Astrocyte (in vitro differentiated cells and primary cell): Measurements from ENCODE around the gene NKAIN2. TPM values are rescaled to one million over a fixed set of nuclear protein-coding genes. Genes with fewer than 3 reads are reported as not detected.

Experiments
- DNase-seq: peaks from one replicate; pipeline ENCODE4 v3.0.0-alpha.2; 2010; ENCODE audit warnings: low read depth
- FAIRE-seq: peaks from 2 replicates; lab custom pipeline; 2011; peaks lifted over from hg19 to GRCh38; lab: Jason Lieb, UNC
- H2AFZ ChIP-seq: 2 replicates; pipeline ENCODE4 v1.6.0; 2012; ENCODE audit warnings: low read depth, low read length, inconsistent platforms
- H3K27ac ChIP-seq: 2 replicates; pipeline ENCODE4 v1.5.1; 2011; ENCODE audit warnings: low read depth, low read length, inconsistent platforms
- H3K27me3 ChIP-seq: 2 replicates; pipeline ENCODE4 v1.6.0; 2011; ENCODE audit warnings: low read length, inconsistent platforms; ENCODE audit not compliant: insufficient read depth
- H3K36me3 ChIP-seq: 2 replicates; pipeline ENCODE4 v1.5.1; 2011; ENCODE audit warnings: low read length, inconsistent platforms; ENCODE audit not compliant: insufficient read depth
- H3K4me1 ChIP-seq: 2 replicates; pipeline ENCODE4 v1.5.1; 2011; ENCODE audit warnings: low read length, inconsistent platforms; ENCODE audit not compliant: insufficient read depth
- H3K4me2 ChIP-seq: 2 replicates; pipeline ENCODE4 v1.6.0; 2012; ENCODE audit warnings: low read length, inconsistent platforms
- H3K4me3 ChIP-seq: 2 replicates; pipeline ENCODE4 v1.5.1; 2011; ENCODE audit warnings: low read depth, mild to moderate bottlenecking, low read length, inconsistent platforms; ENCODE audit not compliant: insufficient read depth
- H3K79me2 ChIP-seq: 2 replicates; pipeline ENCODE4 v1.6.0; 2012; ENCODE audit warnings: mild to moderate bottlenecking, low read length, inconsistent platforms; ENCODE audit not compliant: insufficient read depth
- H3K9ac ChIP-seq: 2 replicates; pipeline ENCODE4 v1.6.0; 2012; ENCODE audit warnings: mild to moderate bottlenecking, low read length, inconsistent platforms
- H3K9me3 ChIP-seq: 2 replicates; pipeline ENCODE4 v1.5.1; 2012; ENCODE audit warnings: low read depth, mild to moderate bottlenecking, low read length, inconsistent platforms; ENCODE audit not compliant: insufficient read depth
- H4K20me1 ChIP-seq: 2 replicates; pipeline ENCODE4 v1.6.0; 2012; ENCODE audit warnings: low read length, inconsistent platforms; ENCODE audit not compliant: insufficient read depth
- H3K27ac Mint-ChIP-seq: one replicate; pipeline ENCODE4 v1.8.0; 2021; ENCODE audit warnings: mild to moderate bottlenecking, mixed read lengths; ENCODE audit not compliant: unreplicated experiment
- H3K27me3 Mint-ChIP-seq: one replicate; pipeline ENCODE4 v1.8.0; 2021; ENCODE audit warnings: low read depth, mixed read lengths; ENCODE audit not compliant: unreplicated experiment
- H3K36me3 Mint-ChIP-seq: one replicate; pipeline ENCODE4 v1.8.0; 2021; ENCODE audit warnings: low read depth, mixed read lengths; ENCODE audit not compliant: unreplicated experiment
- H3K4me1 Mint-ChIP-seq: one replicate; pipeline ENCODE4 v1.8.0; 2021; ENCODE audit warnings: low read depth, mixed read lengths; ENCODE audit not compliant: unreplicated experiment
- H3K4me3 Mint-ChIP-seq: one replicate; pipeline ENCODE4 v1.8.0; 2021; ENCODE audit warnings: mild to moderate bottlenecking, moderate library complexity, mixed read lengths; ENCODE audit not compliant: unreplicated experiment
- H3K9me3 Mint-ChIP-seq: one replicate; pipeline ENCODE4 v1.8.0; 2021; ENCODE audit warnings: mild to moderate bottlenecking, mixed read lengths; ENCODE audit not compliant: unreplicated experiment
- EZH2 ChIP-seq: IDR thresholded peaks from 2 replicates; pipeline ENCODE4 v1.6.1; 2012; ENCODE audit warnings: mild to moderate bottlenecking, low read length, inconsistent platforms; ENCODE audit not compliant: insufficient read depth
- total RNA-seq: library from RNA; stranded (reverse); gene quantifications from 2 replicates; pipeline ENCODE4 v1.2.1, GENCODE V29; 2021
- TF ChIP-seq, protein P1 (sequence below): IDR thresholded peaks from 2 replicates; pipeline ENCODE4 v1.5.1; 2011; ENCODE audit warnings: low read depth, mild to moderate bottlenecking, inconsistent platforms, low read length, moderate library complexity; ENCODE audit not compliant: insufficient read depth

Gene NKAIN2
- total RNA-seq, 1 donor from 2014 or later, result 0.07 TPM

DNA sequence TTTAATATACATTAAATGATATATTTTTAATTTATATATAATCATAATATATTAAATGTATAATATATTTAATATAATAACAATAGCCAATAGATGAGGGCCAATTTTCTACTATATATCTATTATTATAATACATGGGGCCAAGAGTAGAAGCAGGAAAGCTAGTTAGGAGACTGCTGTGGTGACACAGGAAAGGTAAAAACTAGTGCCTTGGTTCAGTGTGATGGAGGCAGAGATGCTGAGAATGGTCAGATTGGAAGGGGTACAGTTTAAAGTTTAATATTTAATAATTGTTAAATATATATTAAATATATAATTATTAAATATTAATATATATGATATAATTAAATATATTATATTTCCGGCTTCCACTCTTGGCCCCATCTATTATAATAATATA lies 1055.7 kb downstream of the NKAIN2 start:
- H3K4me3 ChIP-seq, result no peak overlapping the region
- H2AFZ ChIP-seq, result no peak overlapping the region
- no peak overlapping the region for H3K4me2 ChIP-seq
- H4K20me1 ChIP-seq, result no peaks in the 10 kb centered on the region
- H3K27me3 Mint-ChIP-seq, result no peaks in the 10 kb centered on the region
- H3K4me3 Mint-ChIP-seq, result no peak overlapping the region
- FAIRE-seq (no peak), DNase-seq (no peak)
- no peaks in the 10 kb centered on the region for H3K9me3 ChIP-seq
- H3K79me2 ChIP-seq, result no peaks in the 10 kb centered on the region
- H3K27me3 ChIP-seq, result no peaks in the 10 kb centered on the region
- no peak overlapping the region for H3K27ac ChIP-seq
- no peak overlapping the region for H3K27ac Mint-ChIP-seq
- H3K4me1 Mint-ChIP-seq, result no peaks in the 10 kb centered on the region
- H3K4me1 ChIP-seq, result no peaks in the 10 kb centered on the region
- H3K9me3 Mint-ChIP-seq, result no peaks in the 10 kb centered on the region
- TF ChIP-seq EZH2, result no peak
- TF ChIP-seq, protein P1, sequence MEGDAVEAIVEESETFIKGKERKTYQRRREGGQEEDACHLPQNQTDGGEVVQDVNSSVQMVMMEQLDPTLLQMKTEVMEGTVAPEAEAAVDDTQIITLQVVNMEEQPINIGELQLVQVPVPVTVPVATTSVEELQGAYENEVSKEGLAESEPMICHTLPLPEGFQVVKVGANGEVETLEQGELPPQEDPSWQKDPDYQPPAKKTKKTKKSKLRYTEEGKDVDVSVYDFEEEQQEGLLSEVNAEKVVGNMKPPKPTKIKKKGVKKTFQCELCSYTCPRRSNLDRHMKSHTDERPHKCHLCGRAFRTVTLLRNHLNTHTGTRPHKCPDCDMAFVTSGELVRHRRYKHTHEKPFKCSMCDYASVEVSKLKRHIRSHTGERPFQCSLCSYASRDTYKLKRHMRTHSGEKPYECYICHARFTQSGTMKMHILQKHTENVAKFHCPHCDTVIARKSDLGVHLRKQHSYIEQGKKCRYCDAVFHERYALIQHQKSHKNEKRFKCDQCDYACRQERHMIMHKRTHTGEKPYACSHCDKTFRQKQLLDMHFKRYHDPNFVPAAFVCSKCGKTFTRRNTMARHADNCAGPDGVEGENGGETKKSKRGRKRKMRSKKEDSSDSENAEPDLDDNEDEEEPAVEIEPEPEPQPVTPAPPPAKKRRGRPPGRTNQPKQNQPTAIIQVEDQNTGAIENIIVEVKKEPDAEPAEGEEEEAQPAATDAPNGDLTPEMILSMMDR, result no peak
- no peaks in the 10 kb centered on the region for H3K36me3 Mint-ChIP-seq
- H3K36me3 ChIP-seq, result no peaks in the 10 kb centered on the region
- no peak overlapping the region for H3K9ac ChIP-seq

DNA sequence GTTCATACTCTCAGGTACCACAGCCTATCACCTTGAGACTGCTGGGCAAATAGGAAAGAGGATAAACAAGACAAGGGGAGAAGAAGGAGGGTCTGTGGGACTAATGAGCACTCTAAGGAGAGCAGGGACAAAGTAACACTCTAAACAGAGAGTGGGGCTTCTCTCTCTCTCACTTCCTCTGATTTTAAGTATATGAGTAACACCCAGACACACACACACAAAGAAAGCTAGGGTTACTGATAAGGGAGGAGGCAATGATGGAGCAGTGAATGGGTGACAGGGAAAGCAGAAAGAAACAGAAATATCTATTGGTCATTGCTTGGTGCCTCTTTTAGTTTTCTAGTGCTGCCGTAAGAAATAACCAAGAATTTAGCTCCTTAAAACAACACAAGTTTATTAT lies 1062.4 kb downstream of the NKAIN2 start:
- no peak overlapping the region for H3K27ac ChIP-seq
- H3K27me3 Mint-ChIP-seq, result no peaks in the 10 kb centered on the region

DNA sequence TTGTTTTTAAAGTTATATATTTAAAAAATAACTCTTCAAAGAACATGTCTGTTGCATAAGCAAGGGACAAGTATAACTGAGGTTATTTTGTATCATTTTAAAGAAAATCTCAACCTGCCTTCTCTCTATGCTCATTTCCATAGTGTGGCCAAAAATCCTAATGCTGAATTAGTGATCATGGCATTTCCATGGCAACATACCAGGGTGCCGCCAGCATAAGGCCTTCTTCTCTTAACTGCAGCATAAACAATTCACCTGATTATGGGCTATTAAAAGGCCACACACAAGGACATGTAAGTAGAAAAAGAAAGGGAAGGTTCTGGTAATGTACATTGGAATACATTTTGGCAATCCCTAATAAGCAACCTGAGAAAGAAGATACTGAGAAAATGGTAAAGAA lies 1063.5 kb downstream of the NKAIN2 start:
- H3K9me3 ChIP-seq, result no peaks in the 10 kb centered on the region
- H3K36me3 ChIP-seq, result no peaks in the 10 kb centered on the region
- H3K27ac ChIP-seq, result no peak overlapping the region
- H3K4me2 ChIP-seq, result no peak overlapping the region
- no peak overlapping the region for H3K4me3 ChIP-seq
- no peaks in the 10 kb centered on the region for H3K27me3 Mint-ChIP-seq
- H3K9ac ChIP-seq, result no peak overlapping the region
- H3K4me1 Mint-ChIP-seq, result no peaks in the 10 kb centered on the region
- no peaks in the 10 kb centered on the region for H3K27me3 ChIP-seq
- DNase-seq (no peak), FAIRE-seq (no peak)
- no peak overlapping the region for H3K4me3 Mint-ChIP-seq
- no peaks in the 10 kb centered on the region for H3K9me3 Mint-ChIP-seq
- no peaks in the 10 kb centered on the region for H3K36me3 Mint-ChIP-seq
- H4K20me1 ChIP-seq, result no peaks in the 10 kb centered on the region
- no peak overlapping the region for H2AFZ ChIP-seq
- no peaks in the 10 kb centered on the region for H3K79me2 ChIP-seq
- TF ChIP-seq, protein P1, result no peak
- TF ChIP-seq EZH2, result no peak
- no peak overlapping the region for H3K27ac Mint-ChIP-seq
- peaks cover 6% of the 10 kb centered on the region for H3K4me1 ChIP-seq

More for the DNA sequence above, 1062.4 kb downstream of the NKAIN2 start:
- H2AFZ ChIP-seq, result no peak overlapping the region
- no peaks in the 10 kb centered on the region for H3K9me3 ChIP-seq
- H3K27me3 ChIP-seq, result no peaks in the 10 kb centered on the region
- Mint-ChIP-seq H3K9me3 (no peaks in the 10 kb centered on the region), H3K4me3 (no peak overlapping the region), H3K36me3 (no peaks in the 10 kb centered on the region), H3K4me1 (no peaks in the 10 kb centered on the region), H3K27ac (no peak overlapping the region)
- no peak for DNase-seq
- FAIRE-seq, result no peak
- no peak overlapping the region for H3K9ac ChIP-seq
- peaks cover 4% of the 10 kb centered on the region for H3K4me1 ChIP-seq
- no peaks in the 10 kb centered on the region for H3K79me2 ChIP-seq
- no peak overlapping the region for H3K4me3 ChIP-seq
- TF ChIP-seq, protein P1, result no peak
- TF ChIP-seq EZH2, result no peak
- H3K4me2 ChIP-seq, result no peak overlapping the region
- no peaks in the 10 kb centered on the region for H3K36me3 ChIP-seq
- no peaks in the 10 kb centered on the region for H4K20me1 ChIP-seq
